ENCODE data around the gene PI16. TPM values are rescaled to one million over a fixed set of nuclear protein-coding genes. Genes with fewer than 3 reads are reported as not detected.

The PI16 gene
- total and polyA plus RNA-seq, 2 donors (not counting 1 experiment from before 2014, with no cell fraction given) = 1.4 to 7.4 TPM

GRCh38 chr6:36929152-36929551 is 25.4 kb upstream of the PI16 start:
- Mint-ChIP-seq H3K27me3 (no peaks in the 10 kb centered on the region), H3K4me1 (peaks cover 5% of the 10 kb centered on the region), H3K4me3 (no peak overlapping the region), H3K27ac (no peak overlapping the region), H3K9me3 (ENCODE audit: insufficient read depth) (no peaks in the 10 kb centered on the region)
- DNase-seq (no peak), ATAC-seq (ENCODE audit: low read depth) (no peak)
- Histone ChIP-seq H3K4me3 (ENCODE audit: control extremely low read depth in 1 of 5, extremely low read depth in 1 of 5, insufficient read depth in 1 of 5, low read depth in 2 of 5, low read length in 4 of 5) (no peak overlapping the region), H3K79me2 (ENCODE audit: control insufficient read depth, insufficient read depth, low read length) (no peaks in the 10 kb centered on the region), H3K4me1 (ENCODE audit: control insufficient read depth in 2 of 2, insufficient read depth in 2 of 2, low read length in 2 of 2) (no peaks in the 10 kb centered on the region), H3K27ac (ENCODE audit: low read length in 2 of 2) (no peak overlapping the region), H3K27me3 (replicated peaks in 1 of 4; ENCODE audit: control extremely low read depth in 1 of 4, control insufficient read depth in 3 of 4, insufficient read depth in 4 of 4, low read length in 3 of 4) (no peaks in the 10 kb centered on the region), H3K4me2 (replicated peaks; ENCODE audit: low read depth, low read length, poor library complexity, severe bottlenecking) (no peak overlapping the region), H2AFZ (ENCODE audit: insufficient read depth, low read depth, low read length, poor library complexity, severe bottlenecking) (no peak overlapping the region), H3K36me3 (replicated peaks in 1 of 2; ENCODE audit: control extremely low read depth in 1 of 2, control insufficient read depth in 1 of 2, extremely low read depth in 1 of 2, insufficient read depth in 2 of 2, low read length in 1 of 2) (peaks cover 0 to 13% of the 10 kb centered on the region in 2 experiments), H3K9me3 (ENCODE audit: control extremely low read depth in 1 of 3, control insufficient read depth in 2 of 3, insufficient read depth in 1 of 3, low read length in 2 of 3) (no peaks in the 10 kb centered on the region), H3K9ac (ENCODE audit: low read length) (no peak overlapping the region), H4K20me1 (ENCODE audit: control insufficient read depth, insufficient read depth, low read length, poor library complexity, severe bottlenecking) (no peaks in the 10 kb centered on the region)
- no peak for TF ChIP-seq EZH2 (IDR thresholded peaks at IDR 0.05; ENCODE audit: borderline replicate concordance, insufficient read depth, low read depth, low read length, poor library complexity, severe bottlenecking)
- TF ChIP-seq CTCF (IDR thresholded peaks at IDR 0.05) = no peak
- WGBS (ENCODE audit: insufficient coverage) = 98% methylated on average over 8 of the region's 10 CpGs
- ChIA-PET POLR2A (no interaction called here), CTCF (no interaction called here)
- intact Hi-C loops (cut with micrococcal nuclease) = no loop called here

GRCh38 chr6:36929607-36930006 is 24.9 kb upstream of the PI16 start:
- Mint-ChIP-seq H3K27ac (no peak overlapping the region), H3K27me3 (no peaks in the 10 kb centered on the region), H3K9me3 (ENCODE audit: insufficient read depth) (no peaks in the 10 kb centered on the region), H3K4me1 (peaks cover 5% of the 10 kb centered on the region), H3K4me3 (no peak overlapping the region)
- no peak overlapping the region for H3K4me2 ChIP-seq (replicated peaks; ENCODE audit: low read depth, low read length, poor library complexity, severe bottlenecking)
- no peaks in the 10 kb centered on the region for H3K4me1 ChIP-seq (ENCODE audit: control insufficient read depth in 2 of 2, insufficient read depth in 2 of 2, low read length in 2 of 2)
- no peak overlapping the region for H3K9ac ChIP-seq (ENCODE audit: low read length)
- no peaks in the 10 kb centered on the region for H4K20me1 ChIP-seq (ENCODE audit: control insufficient read depth, insufficient read depth, low read length, poor library complexity, severe bottlenecking)
- no peak overlapping the region for H3K4me3 ChIP-seq (ENCODE audit: control extremely low read depth in 1 of 5, extremely low read depth in 1 of 5, insufficient read depth in 1 of 5, low read depth in 2 of 5, low read length in 4 of 5)
- no peak overlapping the region for H3K27ac ChIP-seq (ENCODE audit: low read length in 2 of 2)
- no peaks in the 10 kb centered on the region for H3K9me3 ChIP-seq (ENCODE audit: control extremely low read depth in 1 of 3, control insufficient read depth in 2 of 3, insufficient read depth in 1 of 3, low read length in 2 of 3)
- no peak for ATAC-seq (ENCODE audit: low read depth)
- POLR2A ChIA-PET = no interaction called here
- no peaks in the 10 kb centered on the region for H3K79me2 ChIP-seq (ENCODE audit: control insufficient read depth, insufficient read depth, low read length)
- no peak for TF ChIP-seq CTCF (IDR thresholded peaks at IDR 0.05)
- TF ChIP-seq EZH2 (IDR thresholded peaks at IDR 0.05; ENCODE audit: borderline replicate concordance, insufficient read depth, low read depth, low read length, poor library complexity, severe bottlenecking) = no peak
- CTCF ChIA-PET = no interaction called here
- DNase-seq = no peak
- no peaks in the 10 kb centered on the region for H3K27me3 ChIP-seq (replicated peaks in 1 of 4; ENCODE audit: control extremely low read depth in 1 of 4, control insufficient read depth in 3 of 4, insufficient read depth in 4 of 4, low read length in 3 of 4)
- no peak overlapping the region for H2AFZ ChIP-seq (ENCODE audit: insufficient read depth, low read depth, low read length, poor library complexity, severe bottlenecking)
- intact Hi-C loops (cut with micrococcal nuclease) = no loop called here
- WGBS (ENCODE audit: insufficient coverage) = 75% methylated on average over 1 of the region's 5 CpGs
- peaks cover 0 to 9% of the 10 kb centered on the region in 2 experiments for H3K36me3 ChIP-seq (replicated peaks in 1 of 2; ENCODE audit: control extremely low read depth in 1 of 2, control insufficient read depth in 1 of 2, extremely low read depth in 1 of 2, insufficient read depth in 2 of 2, low read length in 1 of 2)

Data from B cell (primary cell).